VCaP (cell line): ENCODE measurements around the gene FAM131B.

Experiments
- H3K27ac ChIP-seq: fragments of 450-650 bp; 2 replicates; pipeline ENCODE4 v1.5.1; 2017
- TF ChIP-seq, protein P1 (sequence below): fragments of 450-650 bp; conservative IDR thresholded peaks from 2 replicates; pipeline ENCODE4 v1.5.1; 2017; ENCODE audit warnings: mild to moderate bottlenecking, moderate library complexity

FAM131B gene

DNA sequence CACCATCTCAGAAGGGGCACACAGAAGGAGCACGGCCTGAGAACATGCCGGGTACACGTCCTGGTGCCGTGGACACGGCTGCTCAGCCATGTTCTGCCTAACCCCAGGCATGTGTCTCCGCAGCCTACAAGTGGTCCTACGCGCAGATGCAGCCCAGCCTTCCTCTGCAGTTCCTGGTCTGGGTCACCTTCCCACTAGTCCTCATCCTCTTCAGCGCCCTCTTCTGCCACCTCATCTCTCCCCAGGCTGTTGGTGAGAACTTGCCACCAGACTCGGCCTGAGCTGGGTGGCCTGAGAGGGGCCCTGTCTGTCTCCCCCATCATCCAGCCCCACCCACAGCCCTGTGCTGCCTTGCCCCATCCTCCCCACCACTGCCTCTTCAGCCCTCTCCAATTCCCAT lies 41.3 kb downstream of the FAM131B start:
- H3K27ac ChIP-seq = peak overlapping the region; percentile 97
- TF ChIP-seq, protein P1, sequence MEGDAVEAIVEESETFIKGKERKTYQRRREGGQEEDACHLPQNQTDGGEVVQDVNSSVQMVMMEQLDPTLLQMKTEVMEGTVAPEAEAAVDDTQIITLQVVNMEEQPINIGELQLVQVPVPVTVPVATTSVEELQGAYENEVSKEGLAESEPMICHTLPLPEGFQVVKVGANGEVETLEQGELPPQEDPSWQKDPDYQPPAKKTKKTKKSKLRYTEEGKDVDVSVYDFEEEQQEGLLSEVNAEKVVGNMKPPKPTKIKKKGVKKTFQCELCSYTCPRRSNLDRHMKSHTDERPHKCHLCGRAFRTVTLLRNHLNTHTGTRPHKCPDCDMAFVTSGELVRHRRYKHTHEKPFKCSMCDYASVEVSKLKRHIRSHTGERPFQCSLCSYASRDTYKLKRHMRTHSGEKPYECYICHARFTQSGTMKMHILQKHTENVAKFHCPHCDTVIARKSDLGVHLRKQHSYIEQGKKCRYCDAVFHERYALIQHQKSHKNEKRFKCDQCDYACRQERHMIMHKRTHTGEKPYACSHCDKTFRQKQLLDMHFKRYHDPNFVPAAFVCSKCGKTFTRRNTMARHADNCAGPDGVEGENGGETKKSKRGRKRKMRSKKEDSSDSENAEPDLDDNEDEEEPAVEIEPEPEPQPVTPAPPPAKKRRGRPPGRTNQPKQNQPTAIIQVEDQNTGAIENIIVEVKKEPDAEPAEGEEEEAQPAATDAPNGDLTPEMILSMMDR = no peak

DNA sequence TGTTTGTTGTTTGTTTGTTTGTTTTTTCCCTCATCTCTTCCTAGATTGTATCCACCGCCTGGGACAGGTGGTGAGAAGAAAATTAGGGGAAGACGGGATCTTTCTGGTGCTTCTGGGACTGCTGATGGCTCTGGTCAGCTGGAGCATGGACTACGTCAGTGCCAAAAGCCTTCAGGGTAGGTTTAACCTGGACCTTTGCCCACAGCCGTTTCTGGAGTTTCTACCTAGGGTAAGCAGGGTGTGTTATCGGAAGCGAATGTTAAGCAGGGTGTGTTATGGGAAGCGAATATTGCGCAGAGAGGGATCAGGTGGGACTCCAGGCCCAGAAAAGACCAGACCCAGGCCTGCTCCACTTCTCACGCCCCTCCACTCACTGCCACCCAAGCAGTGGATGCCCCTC lies 41.9 kb downstream of the FAM131B start:
- TF ChIP-seq, protein P1 = no peak
- H3K27ac ChIP-seq = peak overlapping the region; percentile 97

DNA sequence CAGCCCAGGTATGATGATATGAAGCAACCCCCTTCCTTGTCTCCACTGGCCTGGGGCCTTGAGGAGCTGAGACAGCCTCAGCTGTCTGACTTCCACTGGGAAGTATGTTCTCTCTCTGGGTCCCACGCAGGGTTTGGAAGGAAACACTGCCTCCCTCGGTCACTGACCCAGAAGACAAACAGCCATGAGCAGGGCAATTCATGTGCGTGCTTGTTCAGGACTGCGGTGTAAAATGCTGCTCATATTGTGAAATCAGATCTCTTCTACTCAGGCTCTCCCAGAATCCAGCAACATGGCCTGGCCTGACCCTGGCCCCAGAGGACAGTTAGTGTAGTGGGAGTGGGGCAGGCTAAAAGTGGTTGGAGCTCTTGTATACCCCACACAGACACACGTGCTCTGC lies 43.9 kb downstream of the FAM131B start:
- no peak overlapping the region for H3K27ac ChIP-seq
- TF ChIP-seq, protein P1 = no peak

DNA sequence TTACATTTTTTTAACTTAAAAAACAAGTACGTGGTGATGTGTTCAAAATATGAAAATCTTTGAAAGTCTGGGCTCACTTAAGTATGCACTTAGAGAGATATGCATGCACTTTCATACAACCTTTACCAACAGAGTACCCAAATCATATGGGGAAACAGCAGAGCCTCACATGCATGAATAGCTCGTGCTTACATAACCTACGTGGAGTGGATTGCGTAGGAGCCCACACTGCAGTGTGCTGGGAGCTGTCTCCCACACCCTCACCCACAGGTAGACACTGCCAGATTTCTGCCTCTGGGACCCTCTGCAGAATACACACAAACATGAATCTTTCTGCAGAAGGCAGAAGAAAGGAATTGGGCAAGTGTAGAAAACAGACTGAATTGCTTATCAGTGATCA lies 46.0 kb downstream of the FAM131B start:
- H3K27ac ChIP-seq = no peak overlapping the region
- TF ChIP-seq, protein P1 = no peak

DNA sequence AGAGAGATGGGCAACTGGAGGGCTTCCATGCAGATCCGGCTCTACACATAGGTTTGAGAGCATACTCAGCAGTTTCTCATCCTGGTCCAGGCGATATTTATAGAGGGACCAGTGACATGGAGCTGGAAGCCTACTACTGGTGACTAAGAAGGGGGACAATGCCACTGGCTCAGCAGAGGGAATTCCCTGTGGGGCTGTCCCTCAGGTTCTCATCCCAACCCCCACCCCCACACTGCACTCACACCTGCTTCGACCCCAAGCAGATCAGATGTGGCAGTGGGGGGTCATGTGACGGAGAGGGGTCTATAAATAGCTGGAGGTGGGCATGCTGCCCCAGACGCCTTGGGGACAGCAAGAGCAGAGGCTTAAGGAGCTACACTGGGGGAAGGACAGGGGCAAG lies 46.7 kb downstream of the FAM131B start, which contains the start of gene CLCN1:
Gene CLCN1 (plus strand): TSS at position 336 of the 400 bp plus-strand sequence. CDS start 102 bp downstream, outside the sequence.
- TF ChIP-seq, protein P1 = no peak
- no peak within 1 kb of the TSS for H3K27ac ChIP-seq

DNA sequence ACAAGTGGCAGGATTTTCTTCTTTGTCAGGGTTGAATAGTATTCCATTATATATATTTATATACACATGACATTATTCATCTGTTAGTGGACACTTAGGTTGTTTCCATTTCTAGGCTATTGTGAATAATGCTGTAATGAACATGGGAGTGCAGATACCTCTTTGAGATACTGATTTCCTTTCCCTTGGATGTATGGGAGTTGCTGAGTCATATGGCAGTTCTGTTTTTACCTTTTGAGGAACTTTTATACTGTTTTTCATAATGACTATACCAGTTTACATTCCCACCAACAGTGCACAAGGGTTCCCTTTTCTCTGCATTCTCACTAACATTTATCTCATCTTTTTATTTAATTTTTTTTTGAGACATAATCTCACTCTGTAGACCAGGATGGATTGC lies 48.4 kb downstream of the FAM131B start:
- H3K27ac ChIP-seq = no peak overlapping the region
- TF ChIP-seq, protein P1 = no peak

DNA sequence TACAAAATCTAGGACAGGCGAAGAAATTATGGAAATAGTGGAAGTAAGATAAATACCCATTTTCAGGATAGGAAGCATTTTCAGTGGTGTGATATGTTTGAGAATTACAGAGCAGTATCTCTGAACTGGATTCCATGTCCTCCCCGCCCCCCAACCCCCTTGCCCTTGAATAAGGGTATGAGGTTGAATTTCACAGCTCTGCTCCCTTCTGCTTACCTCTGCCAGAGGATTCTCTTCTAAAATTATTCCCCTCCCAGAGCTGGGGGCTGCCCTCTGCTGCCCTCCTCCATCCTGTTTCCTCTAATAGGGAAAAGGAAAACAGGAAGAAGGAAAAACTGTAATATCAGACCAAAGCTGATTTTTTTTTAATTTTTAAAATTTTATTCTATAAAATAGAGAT lies 53.9 kb downstream of the FAM131B start:
- TF ChIP-seq, protein P1 = no peak
- H3K27ac ChIP-seq = no peak overlapping the region
